H1 (cell line): ENCODE measurements around the gene COQ10B. TPM values are rescaled to one million over a fixed set of nuclear protein-coding genes. Genes with fewer than 3 reads are reported as not detected.
A peak's percentile ranks its signal among the peaks of the same experiment; 100 is the strongest.

Experiments
- CTCF ChIA-PET: fragments of 300-600 bp; sonication (Branson Sonifier 250); formaldehyde crosslinking; loops from one replicate; lab custom pipeline; 2021; ENCODE audit not compliant: partially characterized antibody; lab: Charles Lee
- POLR2A ChIA-PET: fragments of 300-600 bp; sonication (Branson Sonifier 250); formaldehyde crosslinking; loops from one replicate; lab custom pipeline; 2021; ENCODE audit warnings: inconsistent platforms; ENCODE audit not compliant: partially characterized antibody; lab: Charles Lee
- DNase-seq, 2 experiments: peaks; one replicate each; pipeline versions ENCODE4 v3.0.0 to v3.0.0-alpha.2; 2010 to 2022; ENCODE audit warnings: low spot score in 2 of 2, low read depth in 1 of 2, mixed read lengths in 1 of 2
- FAIRE-seq: peaks from 2 replicates; lab custom pipeline; 2011; peaks lifted over from hg19 to GRCh38; lab: Jason Lieb, UNC
- H2AFZ ChIP-seq: 2 replicates; pipeline ENCODE4 v1.8.1; 2012; ENCODE audit warnings: low read length, inconsistent platforms
- H2AK5ac ChIP-seq: 2 replicates; pipeline ENCODE4 v1.6.1; 2013; ENCODE audit warnings: low read depth, low read length
- H2BK120ac ChIP-seq: replicated peaks from 2 replicates; pipeline ENCODE3; 2013; ENCODE audit warnings: low read depth, low read length, inconsistent platforms
- H2BK12ac ChIP-seq: 2 replicates; pipeline ENCODE4 v1.6.1; 2013; ENCODE audit warnings: low read depth, low read length
- H2BK15ac ChIP-seq: 2 replicates; pipeline ENCODE4 v1.6.1; 2013; ENCODE audit warnings: low read length
- H2BK20ac ChIP-seq: 2 replicates; pipeline ENCODE4 v1.6.1; 2013; ENCODE audit warnings: low read length
- H2BK5ac ChIP-seq: 2 replicates; pipeline ENCODE4 v1.6.1; 2013; ENCODE audit warnings: low read depth, low read length
- H3K14ac ChIP-seq: 2 replicates; pipeline ENCODE4 v1.6.1; 2013; ENCODE audit warnings: inconsistent platforms; ENCODE audit not compliant: insufficient read length
- H3K18ac ChIP-seq: 2 replicates; pipeline ENCODE4 v1.6.1; 2013; ENCODE audit warnings: low read length; ENCODE audit errors: extremely low read depth
- H3K23ac ChIP-seq: 2 replicates; pipeline ENCODE4 v1.6.1; 2013; ENCODE audit warnings: inconsistent platforms; ENCODE audit not compliant: insufficient read length
- H3K23me2 ChIP-seq: 2 replicates; pipeline ENCODE4 v1.6.1; 2013; ENCODE audit warnings: low read depth, low read length
- H3K27ac ChIP-seq: 2 replicates; pipeline ENCODE4 v1.6.1; 2011; ENCODE audit warnings: low read depth, low read length, inconsistent platforms
- H3K27me3 ChIP-seq, 4 experiments: replicated peaks in 1 of 4; 1 replicate in 1 of 4; 2 replicates in 3 of 4; pipeline versions ENCODE4 v1.6.1 to v1.8.1; 2011 to 2013; ENCODE audit warnings: low read length in 3 of 4, mild to moderate bottlenecking in 3 of 4, inconsistent platforms in 2 of 4, mixed read lengths in 2 of 4, moderate library complexity in 1 of 4; ENCODE audit not compliant: control insufficient read depth in 3 of 4, insufficient read depth in 3 of 4; ENCODE audit errors: extremely low read depth in 1 of 4
- H3K36me3 ChIP-seq, 4 experiments: 2 replicates each; pipeline versions ENCODE4 v1.6.1 to v1.8.1; 2011 to 2013; ENCODE audit warnings: mild to moderate bottlenecking in 4 of 4, low read length in 3 of 4, moderate library complexity in 2 of 4, control low read depth in 1 of 4, inconsistent platforms in 1 of 4; ENCODE audit not compliant: insufficient read depth in 4 of 4, control insufficient read depth in 2 of 4
- H3K4ac ChIP-seq: replicated peaks from 2 replicates; pipeline ENCODE3; 2013; ENCODE audit warnings: low read length, low read depth, mixed read lengths, inconsistent platforms; ENCODE audit not compliant: insufficient read length
- H3K4me1 ChIP-seq, 4 experiments: replicated peaks in 1 of 4; 1 replicate in 1 of 4; 2 replicates in 3 of 4; pipeline versions ENCODE4 v1.6.1 to v1.8.1; 2011 to 2013; ENCODE audit warnings: low read length in 3 of 4, inconsistent platforms in 2 of 4, mixed read lengths in 1 of 4; ENCODE audit not compliant: insufficient read depth in 4 of 4, control insufficient read depth in 3 of 4
- H3K4me2 ChIP-seq, 2 experiments: 2 replicates each; pipeline versions ENCODE4 v1.6.1 to v1.8.1; 2011 to 2013; ENCODE audit warnings: low read depth in 2 of 2, low read length in 2 of 2, control low read depth in 1 of 2, inconsistent platforms in 1 of 2, mild to moderate bottlenecking in 1 of 2; ENCODE audit not compliant: insufficient read depth in 1 of 2
- H3K4me3 ChIP-seq, 4 experiments: fragments of 200-600, 300-600 bp in 1 of 4; sonication (generic), shearing (Covaris generic), sonication (Bioruptor Twin) in 1 of 4; 2 replicates each; pipeline versions ENCODE4 v1.5.1 to v1.8.1; 2011 to 2016; ENCODE audit warnings: low read length in 4 of 4, low read depth in 3 of 4, control low read depth in 2 of 4, inconsistent platforms in 2 of 4, mild to moderate bottlenecking in 2 of 4, mixed read lengths in 1 of 4, moderate library complexity in 1 of 4; ENCODE audit not compliant: insufficient read depth in 2 of 4; ENCODE audit errors: extremely low read depth in 1 of 4
- H3K56ac ChIP-seq: replicated peaks from 2 replicates; pipeline ENCODE3; 2013; ENCODE audit warnings: low read depth, mild to moderate bottlenecking, mixed read lengths, low read length, inconsistent platforms; ENCODE audit not compliant: insufficient read length
- H3K79me1 ChIP-seq: 2 replicates; pipeline ENCODE4 v1.6.1; 2013; ENCODE audit warnings: low read depth, low read length, control low read depth
- H3K79me2 ChIP-seq, 2 experiments: 2 replicates each; pipeline versions ENCODE4 v1.6.1 to v1.8.1; 2012 to 2013; ENCODE audit warnings: low read length in 2 of 2, mild to moderate bottlenecking in 2 of 2, inconsistent platforms in 1 of 2; ENCODE audit not compliant: insufficient read depth in 2 of 2, control insufficient read depth in 1 of 2
- H3K9ac ChIP-seq, 4 experiments: replicated peaks in 1 of 4; 1 replicate in 1 of 4; 2 replicates in 3 of 4; pipeline versions ENCODE4 v1.6.1 to v1.8.1; 2011 to 2013; ENCODE audit warnings: low read depth in 3 of 4, low read length in 3 of 4, control low read depth in 2 of 4, mild to moderate bottlenecking in 2 of 4, moderate library complexity in 2 of 4, inconsistent platforms in 1 of 4; ENCODE audit errors: extremely low read depth in 1 of 4
- H3K9me3 ChIP-seq, 2 experiments: 2 replicates each; pipeline versions ENCODE4 v1.6.1 to v1.8.1; 2012 to 2013; ENCODE audit warnings: mild to moderate bottlenecking in 2 of 2, moderate library complexity in 2 of 2, control low read depth in 1 of 2, inconsistent platforms in 1 of 2, low read depth in 1 of 2, low read length in 1 of 2, mixed read lengths in 1 of 2; ENCODE audit not compliant: insufficient read depth in 2 of 2
- H4K20me1 ChIP-seq, 2 experiments: replicated peaks in 1 of 2; 2 replicates each; pipeline versions ENCODE3 to v1.8.1; 2011 to 2013; ENCODE audit warnings: inconsistent platforms in 2 of 2, low read length in 2 of 2, mild to moderate bottlenecking in 1 of 2; ENCODE audit not compliant: insufficient read depth in 2 of 2, control insufficient read depth in 1 of 2
- H4K5ac ChIP-seq: 2 replicates; pipeline ENCODE4 v1.6.1; 2013; ENCODE audit warnings: low read length, low read depth, mixed read lengths, inconsistent platforms; ENCODE audit not compliant: insufficient read length
- H4K8ac ChIP-seq: 2 replicates; pipeline ENCODE4 v1.8.0; 2013; ENCODE audit warnings: mild to moderate bottlenecking, moderate library complexity, low read length, inconsistent platforms; ENCODE audit not compliant: insufficient read depth; ENCODE audit errors: extremely low read depth
- H4K91ac ChIP-seq: replicated peaks from 2 replicates; pipeline ENCODE3; 2013; ENCODE audit warnings: low read length, mixed read lengths, inconsistent platforms; ENCODE audit not compliant: insufficient read length
- EZH2 ChIP-seq: fragments of 200-600 bp; sonication (generic); IDR thresholded peaks from 2 replicates; pipeline ENCODE4 v1.7.1; 2012; ENCODE audit warnings: low read depth, mild to moderate bottlenecking, moderate library complexity, low read length, inconsistent platforms; ENCODE audit not compliant: severe bottlenecking
- JUN ChIP-seq: IDR thresholded peaks from 2 replicates; pipeline ENCODE4 v1.6.1; 2011; ENCODE audit warnings: low read depth, mild to moderate bottlenecking, improper control_type of control experiment, low read length
- MAFK ChIP-seq: IDR thresholded peaks from 2 replicates; pipeline ENCODE4 v1.6.1; 2012; ENCODE audit warnings: low read depth, mild to moderate bottlenecking, improper control_type of control experiment, low read length
- SIX5 ChIP-seq: IDR thresholded peaks from 2 replicates; pipeline ENCODE4 v1.6.1; 2011; ENCODE audit warnings: mild to moderate bottlenecking, low read depth, low read length
- WGBS, 2 experiments: shearing (Covaris generic) in 1 of 2; methylation state at CpG; one replicate each; pipeline versions ENCODE4 v1.1.6 to v1.1.7; 2013 to 2015; ENCODE audit warnings: low lambda C conversion rate in 2 of 2, mixed read lengths in 2 of 2, inconsistent platforms in 1 of 2, low coverage in 1 of 2, missing lambda C conversion rate in 1 of 2; ENCODE audit not compliant: insufficient replicate concordance in 2 of 2, insufficient coverage in 1 of 2, insufficient read length in 1 of 2; ENCODE audit errors: extremely low coverage in 1 of 2, missing lambda C conversion rate in 1 of 2; 5-methylcytosine and 5-hydroxymethylcytosine counted together
- polyA plus RNA-seq, 7 experiments: library from polyadenylated mRNA; depleted of rRNA in 3 of 7; stranded (reverse) in 5 of 7; unstranded in 2 of 7; fragments of >200 nt in 5 of 7; fragments of 200-250 nt in 2 of 7; gene quantifications; 1 replicate in 5 of 7; 2 replicates in 1 of 7; 4 replicates in 1 of 7; pipeline versions ENCODE4 v1.2.1 to v1.2.3, GENCODE V29; 2011 to 2013; ENCODE audit warnings: missing spikeins in 2 of 7, mixed read lengths in 2 of 7
- total RNA-seq: library from RNA; stranded (reverse); fragmentation: NEBNext Ultra II Directional; extraction: Animal tissue kit (Norgen Biotek cat#: 25700); gene quantifications from 2 replicates; pipeline ENCODE4 v1.2.1, GENCODE V29; 2021

The COQ10B gene
- total and polyA plus RNA-seq, 2 of the 8 experiments (the other 6 are each of a cell fraction or from before 2014, with no cell fraction given) = 1.9 to 17.3 TPM

- DNase-seq = no peak
- H3K56ac ChIP-seq = no peak overlapping the region
- H3K4ac ChIP-seq = no peak overlapping the region
- H4K5ac ChIP-seq = no peak overlapping the region
- WGBS, 2 experiments = 95% methylated on average over 2 of the region's 2 CpGs; no CpG with 5 or more reads in 1 of the 2 experiments
- H2AFZ ChIP-seq = no peak overlapping the region
- no peak for FAIRE-seq
- H3K79me2 ChIP-seq = peaks cover 16 to 46% of the 10 kb centered on the region in 2 experiments
- H3K23me2 ChIP-seq = peaks cover 3% of the 10 kb centered on the region
- no peak overlapping the region for H3K18ac ChIP-seq
- TF ChIP-seq SIX5 (no peak), MAFK (no peak), EZH2 (no peak), JUN (no peak)
- peak overlapping the region in 3 of 4 experiments; percentile 87 to 97 (median 92); a peak in 5 of 8 replicates for H3K4me3 ChIP-seq
- H2BK120ac ChIP-seq = no peak overlapping the region
- ChIA-PET CTCF (interaction anchor here (0.6 kb wide), 1 partner anchor 75 kb away, joined by 4 read pairs; no protein-coding TSS in a partner anchor), POLR2A (interaction anchor here (0.8 kb wide), 1 partner anchor 26 kb away, joined by 3 read pairs; no protein-coding TSS in a partner anchor)
- H3K23ac ChIP-seq = no peak overlapping the region
- H3K14ac ChIP-seq = no peak overlapping the region
- H3K27ac ChIP-seq = no peak overlapping the region
- peaks cover 0 to 7% of the 10 kb centered on the region in 2 experiments for H4K20me1 ChIP-seq
- H2BK5ac ChIP-seq = no peak overlapping the region
- H3K4me1 ChIP-seq = peaks cover 0 to 5% (median 0%) of the 10 kb centered on the region in 4 experiments; a peak in 2 of 7 replicates
- no peak overlapping the region for H4K8ac ChIP-seq
- peak overlapping the region in 1 of 4 experiments; percentile 90; a peak in 1 of 7 replicates for H3K9ac ChIP-seq
- no peak overlapping the region for H2BK15ac ChIP-seq
- no peak overlapping the region for H2BK12ac ChIP-seq
- no peak overlapping the region for H4K91ac ChIP-seq
- H3K36me3 ChIP-seq = no peaks in the 10 kb centered on the region; a peak in 1 of 8 replicates
- no peaks in the 10 kb centered on the region for H3K27me3 ChIP-seq
- no peak overlapping the region for H2AK5ac ChIP-seq
- H2BK20ac ChIP-seq = no peak overlapping the region
- peak overlapping the region; percentile 70 to 73; a peak in 3 of 4 replicates for H3K4me2 ChIP-seq
- peaks cover 4% of the 10 kb centered on the region for H3K79me1 ChIP-seq
- peaks cover 0 to 3% of the 10 kb centered on the region in 2 experiments; a peak in 1 of 4 replicates for H3K9me3 ChIP-seq
Measured at GRCh38 chr2:197454923-197455322, 1.6 kb downstream of the COQ10B start.
